HCT116 (cell line): ENCODE data around the gene WFDC1. TPM values are rescaled to one million over a fixed set of nuclear protein-coding genes. Genes with fewer than 3 reads are reported as not detected.

Source experiments
- ATAC-seq: fragments of 200-7000 bp; cut with Tn5 transposase; 2 replicates; pipeline ENCODE4 v1.9.1; 2020; ENCODE audit warnings: mild to moderate bottlenecking, moderate library complexity
- BruUV-seq: library from RNA; stranded (reverse); fragments of 400-500 nt; replicated peaks from 2 replicates; lab custom pipeline; 2021; lab: Mats Ljungman, UMichigan
- CTCF ChIA-PET: fragments of 300-600 bp; sonication (Branson Sonifier 250); formaldehyde crosslinking; loops from one replicate; lab custom pipeline; 2021; ENCODE audit warnings: antibody characterized with exemption; lab: Charles Lee
- POLR2A ChIA-PET: fragments of 300-600, 350-600 bp; sonication (Branson Sonifier 250); formaldehyde crosslinking; loops from one replicate; lab custom pipeline; 2021; ENCODE audit warnings: antibody characterized with exemption; lab: Charles Lee
- RAD21 ChIA-PET, 2 experiments: fragments of 300-600 bp; sonication (Branson Sonifier 250); formaldehyde crosslinking; loops; one replicate each; lab custom pipeline; 2023; ENCODE audit warnings: low total read pairs in 2 of 2; ENCODE audit not compliant: uncharacterized antibody in 2 of 2, unreplicated experiment in 2 of 2, low non-redundant PET in 1 of 2; lab: Charles Lee
- DNase-seq: peaks from one replicate; pipeline ENCODE4 v3.0.0-alpha.2; 2010; ENCODE audit warnings: low read depth, low spot score
- H2AFZ ChIP-seq: fragments of 200-600 bp; shearing (Covaris generic), sonication (generic); 2 replicates; pipeline ENCODE4 v1.6.1; 2017; ENCODE audit warnings: low read depth, mixed run types, mixed read lengths, antibody characterized with exemption, low read length; ENCODE audit not compliant: poor library complexity, severe bottlenecking
- H3K27ac ChIP-seq: 2 replicates; pipeline ENCODE4 v1.5.1; 2012; ENCODE audit warnings: low read depth, low read length
- H3K27me3 ChIP-seq: fragments of 200-600 bp; sonication (generic); 2 replicates; pipeline ENCODE4 v1.6.1; 2016; ENCODE audit warnings: mixed run types, low read length, mixed read lengths; ENCODE audit not compliant: insufficient read depth
- H3K36me3 ChIP-seq, 2 experiments: fragments of 200-500 bp in 1 of 2; fragments of 200-600 bp in 1 of 2; sonication (Bioruptor generic) in 1 of 2; sonication (generic) in 1 of 2; 2 replicates each; pipeline versions ENCODE4 v1.5.1 to v1.6.1; 2014 to 2016; ENCODE audit warnings: low read length in 2 of 2, inconsistent platforms in 1 of 2, mixed read lengths in 1 of 2, mixed run types in 1 of 2; ENCODE audit not compliant: insufficient read depth in 2 of 2, control insufficient read depth in 1 of 2
- H3K4me1 ChIP-seq, 2 experiments: fragments of 200-600 bp in 1 of 2; sonication (generic) in 1 of 2; 2 replicates each; pipeline versions ENCODE4 v1.5.1 to v1.6.1; 2012 to 2017; ENCODE audit warnings: low read length in 2 of 2, inconsistent platforms in 1 of 2, mild to moderate bottlenecking in 1 of 2, mixed read lengths in 1 of 2, mixed run types in 1 of 2, moderate library complexity in 1 of 2; ENCODE audit not compliant: insufficient read depth in 2 of 2, control insufficient read depth in 1 of 2
- H3K4me2 ChIP-seq: fragments of 200-600 bp; sonication (generic); 2 replicates; pipeline ENCODE4 v1.6.1; 2017; ENCODE audit warnings: mixed run types, low read length, mixed read lengths
- H3K4me3 ChIP-seq, 2 experiments: fragments of 200-600 bp in 1 of 2; sonication (generic) in 1 of 2; replicated peaks in 1 of 2; 2 replicates each; pipeline ENCODE4 v1.5.1; 2011 to 2016; ENCODE audit warnings: low read length in 2 of 2, control low read depth in 1 of 2, low read depth in 1 of 2, mild to moderate bottlenecking in 1 of 2, mixed read lengths in 1 of 2, mixed run types in 1 of 2
- H3K79me2 ChIP-seq: fragments of 200-600 bp; sonication (generic); 2 replicates; pipeline ENCODE4 v1.6.1; 2017; ENCODE audit warnings: mild to moderate bottlenecking, mixed run types, low read length, moderate library complexity, mixed read lengths; ENCODE audit not compliant: insufficient read depth
- H3K9ac ChIP-seq: fragments of 200-600 bp; sonication (generic); 2 replicates; pipeline ENCODE4 v1.6.1; 2016; ENCODE audit warnings: low read length, mixed read lengths
- H3K9me2 ChIP-seq: fragments of 200-600 bp; sonication (generic), shearing (Covaris generic); 2 replicates; pipeline ENCODE4 v1.6.1; 2017; ENCODE audit warnings: mixed run types, mild to moderate bottlenecking, moderate library complexity; ENCODE audit not compliant: insufficient read depth
- H3K9me3 ChIP-seq, 2 experiments: fragments of 200-500 bp in 1 of 2; fragments of 200-600 bp in 1 of 2; sonication (Bioruptor generic) in 1 of 2; sonication (generic) in 1 of 2; 2 replicates each; pipeline ENCODE4 v1.6.1; 2014 to 2017; ENCODE audit warnings: low read length in 2 of 2, mixed read lengths in 2 of 2, inconsistent platforms in 1 of 2, low read depth in 1 of 2, mild to moderate bottlenecking in 1 of 2, mixed run types in 1 of 2, moderate library complexity in 1 of 2; ENCODE audit not compliant: control insufficient read depth in 1 of 2, insufficient read depth in 1 of 2
- H4K20me1 ChIP-seq: fragments of 200-600 bp; sonication (generic), shearing (Covaris generic); 2 replicates; pipeline ENCODE4 v1.6.1; 2017; ENCODE audit warnings: mixed run types, mild to moderate bottlenecking, moderate library complexity; ENCODE audit not compliant: insufficient read depth
- CEBPB ChIP-seq: IDR thresholded peaks from 2 replicates; pipeline ENCODE4 v1.6.1; 2012; ENCODE audit warnings: low read depth
- EGR1 ChIP-seq: IDR thresholded peaks from 2 replicates; pipeline ENCODE4 v1.6.1; 2012; ENCODE audit warnings: low read depth
- ELF1 ChIP-seq: IDR thresholded peaks from 2 replicates; pipeline ENCODE4 v1.6.1; 2012; ENCODE audit warnings: low read depth, borderline replicate concordance
- EZH2 ChIP-seq: fragments of 200-600 bp; sonication (generic); IDR thresholded peaks from 2 replicates; pipeline ENCODE4 v1.6.1; 2017; ENCODE audit warnings: antibody characterized with exemption, mixed run types
- EZH2phosphoT487 ChIP-seq: fragments of 200-600 bp; IDR thresholded peaks from 2 replicates; pipeline ENCODE4 v1.6.1; 2018; ENCODE audit warnings: antibody characterized with exemption, borderline replicate concordance
- FOSL1 ChIP-seq: IDR thresholded peaks from 2 replicates; pipeline ENCODE4 v1.6.1; 2012; ENCODE audit warnings: low read depth
- POLR2A ChIP-seq: IDR thresholded peaks from 2 replicates; pipeline ENCODE4 v1.7.0; 2011; ENCODE audit warnings: borderline replicate concordance; ENCODE audit not compliant: insufficient read depth, insufficient read length; ENCODE audit errors: extremely low read depth
- POLR2AphosphoS5 ChIP-seq: IDR thresholded peaks from 2 replicates; pipeline ENCODE4 v1.6.1; 2011; ENCODE audit warnings: mild to moderate bottlenecking, low read depth, low read length, moderate library complexity
- SP1 ChIP-seq: IDR thresholded peaks from 2 replicates; pipeline ENCODE4 v1.6.1; 2012; ENCODE audit warnings: low read depth
- TCF7L2 ChIP-seq: IDR thresholded peaks from 2 replicates; pipeline ENCODE4 v1.7.0; 2011; ENCODE audit warnings: borderline replicate concordance, inconsistent platforms; ENCODE audit not compliant: insufficient read depth, insufficient read length; ENCODE audit errors: extremely low read depth
- YY1 ChIP-seq: IDR thresholded peaks from 2 replicates; pipeline ENCODE4 v1.6.1; 2011; ENCODE audit warnings: low read length, low read depth, moderate library complexity, mild to moderate bottlenecking; ENCODE audit not compliant: insufficient replicate concordance; ENCODE audit errors: extremely low read depth
- ZNF274 ChIP-seq: fragments of 200-500 bp; sonication (Bioruptor generic); IDR thresholded peaks from 2 replicates; pipeline ENCODE4 v1.6.1; 2014; ENCODE audit warnings: mild to moderate bottlenecking, low read depth, low read length, inconsistent platforms
- intact Hi-C: fragments of 100-400 bp; cut with micrococcal nuclease; formaldehyde crosslinking; loops from 2 replicates; pipeline ENCODE4 v1.10.0; 2022
- total RNA-seq: library from RNA; stranded (reverse); gene quantifications from one replicate; pipeline ENCODE4 v1.2.1, GENCODE V29; 2021; ENCODE audit not compliant: unreplicated experiment
- TF ChIP-seq, protein P1 (sequence below): IDR thresholded peaks from 2 replicates; pipeline ENCODE4 v1.6.1; 2012
- TF ChIP-seq, protein P2 (sequence below): IDR thresholded peaks from 2 replicates; pipeline ENCODE4 v1.6.1; 2011; ENCODE audit warnings: mild to moderate bottlenecking, low read length, moderate library complexity; ENCODE audit not compliant: insufficient replicate concordance; ENCODE audit errors: extremely low read depth

The WFDC1 gene
- total RNA-seq, 1 experiment from 2014 or later: 0.42 TPM

DNA sequence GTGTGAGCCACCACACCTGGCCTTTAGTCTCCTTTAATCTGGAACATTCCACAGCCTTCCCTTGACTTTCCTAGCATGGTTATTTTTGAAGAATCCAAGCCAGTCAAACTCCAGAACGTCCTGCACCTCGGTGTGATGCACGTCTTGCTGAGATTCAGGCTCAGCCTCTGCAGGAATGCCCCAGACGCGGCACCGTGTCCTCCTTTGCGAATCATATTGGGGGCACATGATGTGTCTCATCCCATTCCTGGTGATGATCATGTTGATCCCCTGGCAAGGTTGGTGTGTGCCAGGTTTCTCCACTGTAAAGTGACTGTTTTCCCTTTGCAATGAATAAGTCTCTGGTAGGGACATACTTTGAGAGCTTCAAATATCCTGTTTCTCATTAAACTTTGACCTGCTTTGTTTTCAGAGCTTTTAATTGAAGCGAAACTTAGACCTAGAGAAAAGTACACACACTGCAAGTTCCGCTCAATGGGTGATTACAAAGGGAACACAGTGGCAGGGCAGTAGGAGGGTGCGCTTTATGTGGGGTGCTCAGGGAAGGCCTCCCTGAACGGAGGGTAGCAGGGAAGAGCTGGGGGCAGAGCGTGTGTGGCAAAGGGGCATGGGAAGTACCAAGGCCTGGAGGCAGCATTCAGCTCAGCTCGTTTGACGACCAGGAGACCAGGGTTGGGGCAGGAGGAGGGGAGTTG, 64.1 kb downstream of the WFDC1 start:
- Histone ChIP-seq H4K20me1 (no peaks in the 10 kb centered on the region), H2AFZ (no peak overlapping the region), H3K27me3 (no peaks in the 10 kb centered on the region), H3K9me3 (no peaks in the 10 kb centered on the region), H3K4me2 (no peak overlapping the region), H3K79me2 (no peaks in the 10 kb centered on the region), H3K9ac (no peak overlapping the region), H3K27ac (no peak overlapping the region), H3K9me2 (no peaks in the 10 kb centered on the region), H3K4me3 (no peak overlapping the region), H3K4me1 (peaks cover 3 to 10% of the 10 kb centered on the region in 2 experiments; a peak in 3 of 4 replicates), H3K36me3 (no peaks in the 10 kb centered on the region)
- POLR2A ChIA-PET: interaction anchor here (1.4 kb wide), 1 partner anchor 10 kb away, joined by 4 read pairs; the partner anchor contains the start of gene ATP2C2
- DNase-seq: no peak
- no TSS peak for BruUV-seq
- TF ChIP-seq, protein P1, sequence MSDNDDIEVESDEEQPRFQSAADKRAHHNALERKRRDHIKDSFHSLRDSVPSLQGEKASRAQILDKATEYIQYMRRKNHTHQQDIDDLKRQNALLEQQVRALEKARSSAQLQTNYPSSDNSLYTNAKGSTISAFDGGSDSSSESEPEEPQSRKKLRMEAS: no peak
- TF ChIP-seq TCF7L2 (no peak), EZH2 (no peak), YY1 (no peak), FOSL1 (no peak), POLR2AphosphoS5 (no peak), EGR1 (no peak), ELF1 (no peak), EZH2phosphoT487 (no peak), ZNF274 (no peak), CEBPB (no peak), SP1 (no peak), POLR2A (no peak)
- TF ChIP-seq, protein P2, sequence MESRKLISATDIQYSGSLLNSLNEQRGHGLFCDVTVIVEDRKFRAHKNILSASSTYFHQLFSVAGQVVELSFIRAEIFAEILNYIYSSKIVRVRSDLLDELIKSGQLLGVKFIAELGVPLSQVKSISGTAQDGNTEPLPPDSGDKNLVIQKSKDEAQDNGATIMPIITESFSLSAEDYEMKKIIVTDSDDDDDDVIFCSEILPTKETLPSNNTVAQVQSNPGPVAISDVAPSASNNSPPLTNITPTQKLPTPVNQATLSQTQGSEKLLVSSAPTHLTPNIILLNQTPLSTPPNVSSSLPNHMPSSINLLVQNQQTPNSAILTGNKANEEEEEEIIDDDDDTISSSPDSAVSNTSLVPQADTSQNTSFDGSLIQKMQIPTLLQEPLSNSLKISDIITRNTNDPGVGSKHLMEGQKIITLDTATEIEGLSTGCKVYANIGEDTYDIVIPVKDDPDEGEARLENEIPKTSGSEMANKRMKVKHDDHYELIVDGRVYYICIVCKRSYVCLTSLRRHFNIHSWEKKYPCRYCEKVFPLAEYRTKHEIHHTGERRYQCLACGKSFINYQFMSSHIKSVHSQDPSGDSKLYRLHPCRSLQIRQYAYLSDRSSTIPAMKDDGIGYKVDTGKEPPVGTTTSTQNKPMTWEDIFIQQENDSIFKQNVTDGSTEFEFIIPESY: no peak
- CTCF ChIA-PET: no interaction called here
- intact Hi-C loops: no loop called here
- no peak for ATAC-seq
- RAD21 ChIA-PET: no interaction called here
